Spleen (tissue), 11 donors: Measurements from ENCODE around the gene RFLNA. TPM values are rescaled to one million over a fixed set of nuclear protein-coding genes. Genes with fewer than 3 reads are reported as not detected.

Experiments
- DNase-seq: peaks from one replicate; pipeline ENCODE4 v3.0.0-alpha.2; 2020
- H3K27ac ChIP-seq, 8 donors: fragments of 200-600 bp; sonication (generic) in 7 of 8; 1 replicate in 4 of 8; 2 replicates in 4 of 8; pipeline versions ENCODE4 v1.5.0 to v1.8.0; 2016 to 2021; ENCODE audit warnings: inconsistent platforms in 4 of 8, mild to moderate bottlenecking in 4 of 8, moderate library complexity in 1 of 8
- H3K27me3 ChIP-seq, 7 donors: fragments of 200-600 bp; sonication (generic) in 6 of 7; replicated peaks in 1 of 7; 1 replicate in 4 of 7; 2 replicates in 3 of 7; pipeline versions ENCODE4 v1.5.0 to v1.8.0; 2016 to 2021; ENCODE audit warnings: inconsistent platforms in 3 of 7, mild to moderate bottlenecking in 1 of 7
- H3K36me3 ChIP-seq, 6 donors: fragments of 200-600 bp; sonication (generic) in 5 of 6; 1 replicate in 4 of 6; 2 replicates in 2 of 6; pipeline versions ENCODE4 v1.5.0 to v1.8.0; 2016 to 2021; ENCODE audit warnings: inconsistent platforms in 2 of 6
- H3K4me1 ChIP-seq, 6 donors: fragments of 200-600 bp; sonication (generic) in 5 of 6; 1 replicate in 3 of 6; 2 replicates in 3 of 6; pipeline versions ENCODE4 v1.5.0 to v1.8.0; 2016 to 2021; ENCODE audit warnings: inconsistent platforms in 3 of 6
- H3K4me3 ChIP-seq, 8 donors: fragments of 200-600 bp; sonication (generic) in 7 of 8; 1 replicate in 4 of 8; 2 replicates in 4 of 8; pipeline versions ENCODE4 v1.5.0 to v1.8.0; 2016 to 2021; ENCODE audit warnings: inconsistent platforms in 4 of 8, mild to moderate bottlenecking in 4 of 8, moderate library complexity in 2 of 8
- H3K9me3 ChIP-seq, 8 donors: fragments of 200-600 bp; sonication (generic) in 7 of 8; 1 replicate in 4 of 8; 2 replicates in 4 of 8; pipeline versions ENCODE4 v1.5.0 to v1.8.0; 2016 to 2021; ENCODE audit warnings: inconsistent platforms in 4 of 8
- POLR2A ChIP-seq, 3 donors: fragments of 450-650 bp; IDR thresholded peaks; one replicate each; pipeline ENCODE4 v1.5.1; 2017; ENCODE audit warnings: antibody characterized with exemption in 3 of 3, mild to moderate bottlenecking in 1 of 3
- POLR2AphosphoS5 ChIP-seq, 3 donors: sonication (generic); formaldehyde crosslinking; IDR thresholded peaks; one replicate each; pipeline ENCODE4 v1.5.1; 2017; ENCODE audit warnings: antibody characterized with exemption in 3 of 3
- WGBS, 5 donors: extraction: QIAGEN DNeasy Blood & Tissue Kit in 3 of 5; methylation state at CpG; one replicate each; pipeline versions ENCODE4 v1.1.5 to v1.1.7; 2013 to 2018; 5-methylcytosine and 5-hydroxymethylcytosine counted together
- intact Hi-C: fragments of 100-400 bp; cut with DNase I; formaldehyde crosslinking; loops from one replicate; pipeline ENCODE4 v1.15.0; 2023; ENCODE audit warnings: low total_unique reads
- polyA plus RNA-seq, 3 donors: library from polyadenylated mRNA; stranded (reverse); fragments of 200-250 nt; gene quantifications; one replicate each; pipeline ENCODE4 v1.2.1, GENCODE V29; 2013
- total RNA-seq, 7 donors: library from RNA; depleted of rRNA in 3 of 7; stranded (reverse); fragments of >200 nt in 3 of 7; fragmentation: NEBNext Ultra II Directional in 4 of 7; extraction: Animal tissue kit (Norgen Biotek cat#: 25700) in 4 of 7; gene quantifications; one replicate each; pipeline versions ENCODE4 v1.1.0 to v1.2.1, GENCODE V29; 2016 to 2021
- TF ChIP-seq, protein P1 (sequence below), 11 experiments: fragments of 200-600 bp in 7 of 11; fragments of 450-650 bp in 4 of 11; sonication (generic) in 4 of 11; IDR thresholded peaks in 8 of 11; conservative IDR thresholded peaks in 3 of 11; 1 replicate in 7 of 11; 2 replicates in 4 of 11; pipeline versions ENCODE4 v1.4.0 to v1.8.0; 2016 to 2021; ENCODE audit warnings: antibody characterized with exemption in 11 of 11, inconsistent platforms in 4 of 11, mild to moderate bottlenecking in 1 of 11
- donor health status: healthy with polysubstance abuse.
- donor health status: DM: no; HTN: no; CAD: no; lungs with moderate emphysema.
- donor health status: DM: no; HTN: no; CAD: no.
- donor health status: Bipolar disorder and iron deficiency.
- donor health status: healthy.
- donor health status: DM: no; HTN: no; CAD: no.
- donor health status: DM: yes; HTN: yes; CAD: no.

The RFLNA gene
- total and polyA plus RNA-seq, 10 donors = 0.04 to 0.35 (median 0.21) TPM; not detected in 6

DNA sequence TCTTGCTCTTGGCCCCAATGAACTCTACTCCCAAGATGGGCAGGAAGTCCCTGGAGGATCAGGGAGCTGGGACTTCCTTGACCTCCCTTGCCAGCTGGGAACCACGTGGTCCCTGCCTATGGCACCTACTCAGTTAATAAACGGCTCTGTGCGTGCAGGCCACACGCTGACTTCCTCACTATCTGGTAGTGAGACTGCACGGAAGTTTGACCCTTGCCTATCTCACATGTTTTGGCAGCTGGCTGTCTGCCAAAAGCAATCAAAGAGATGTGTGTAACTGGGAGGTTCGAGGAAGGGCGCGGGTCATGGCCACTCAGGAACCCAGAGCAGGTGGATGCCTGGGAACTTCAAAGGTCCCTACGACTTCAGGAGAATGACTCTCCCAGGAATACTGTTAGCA is 57.9 kb downstream of the RFLNA start:
- Histone ChIP-seq H3K9me3 (no peaks in the 10 kb centered on the region), H3K4me1 (peaks cover 0 to 20% (median 10%) of the 10 kb centered on the region in 6 donors), H3K27ac (peak overlapping the region in 2 of 8 donors; percentile 6 to 7), H3K4me3 (no peak overlapping the region), H3K36me3 (peaks cover 0 to 100% (median 85%) of the 10 kb centered on the region in 6 donors), H3K27me3 (no peaks in the 10 kb centered on the region)
- 22 to 48% (median 39%) methylated on average over 8 to 9 of the region's 9 CpGs for WGBS, 5 donors
- no peak for DNase-seq
- intact Hi-C loops = no loop called here
- TF ChIP-seq, protein P1, sequence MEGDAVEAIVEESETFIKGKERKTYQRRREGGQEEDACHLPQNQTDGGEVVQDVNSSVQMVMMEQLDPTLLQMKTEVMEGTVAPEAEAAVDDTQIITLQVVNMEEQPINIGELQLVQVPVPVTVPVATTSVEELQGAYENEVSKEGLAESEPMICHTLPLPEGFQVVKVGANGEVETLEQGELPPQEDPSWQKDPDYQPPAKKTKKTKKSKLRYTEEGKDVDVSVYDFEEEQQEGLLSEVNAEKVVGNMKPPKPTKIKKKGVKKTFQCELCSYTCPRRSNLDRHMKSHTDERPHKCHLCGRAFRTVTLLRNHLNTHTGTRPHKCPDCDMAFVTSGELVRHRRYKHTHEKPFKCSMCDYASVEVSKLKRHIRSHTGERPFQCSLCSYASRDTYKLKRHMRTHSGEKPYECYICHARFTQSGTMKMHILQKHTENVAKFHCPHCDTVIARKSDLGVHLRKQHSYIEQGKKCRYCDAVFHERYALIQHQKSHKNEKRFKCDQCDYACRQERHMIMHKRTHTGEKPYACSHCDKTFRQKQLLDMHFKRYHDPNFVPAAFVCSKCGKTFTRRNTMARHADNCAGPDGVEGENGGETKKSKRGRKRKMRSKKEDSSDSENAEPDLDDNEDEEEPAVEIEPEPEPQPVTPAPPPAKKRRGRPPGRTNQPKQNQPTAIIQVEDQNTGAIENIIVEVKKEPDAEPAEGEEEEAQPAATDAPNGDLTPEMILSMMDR (IDR thresholded peaks at IDR 0.05 in 8 of 11, conservative IDR thresholded peaks at IDR 0.05 in 3 of 11) = no peak
- peak in 2 of 3 donors; percentile 55 to 70 for TF ChIP-seq POLR2AphosphoS5 (IDR thresholded peaks at IDR 0.05)

DNA sequence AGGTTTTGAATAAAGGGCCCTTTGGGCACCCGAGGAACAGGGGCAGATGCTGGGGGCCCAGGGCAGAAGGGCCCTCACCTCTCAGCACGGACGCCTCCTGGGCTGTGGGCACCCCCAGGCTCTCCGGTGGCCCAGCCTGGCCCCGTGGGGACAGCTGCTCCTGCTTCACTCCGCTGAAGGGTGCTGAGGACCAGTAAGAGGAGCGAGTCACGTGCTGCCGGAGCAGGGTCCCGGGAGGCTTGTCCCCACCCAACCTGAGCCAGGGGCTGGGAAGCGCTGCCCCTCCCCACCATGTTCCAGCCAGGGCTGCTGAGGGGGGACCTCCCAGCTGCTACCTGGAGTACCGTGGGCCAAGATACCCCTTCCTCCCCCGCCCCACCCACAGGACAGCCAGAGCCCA is 59.5 kb downstream of the RFLNA start:
- Histone ChIP-seq H3K9me3 (no peaks in the 10 kb centered on the region), H3K27ac (no peak overlapping the region), H3K36me3 (peaks cover 0 to 100% (median 85%) of the 10 kb centered on the region in 6 donors), H3K4me1 (peaks cover 0 to 20% (median 11%) of the 10 kb centered on the region in 6 donors), H3K4me3 (no peak overlapping the region), H3K27me3 (no peaks in the 10 kb centered on the region)
- TF ChIP-seq POLR2AphosphoS5 (IDR thresholded peaks at IDR 0.05) (no peak), POLR2A (IDR thresholded peaks at IDR 0.05) (no peak)
- TF ChIP-seq, protein P1 (IDR thresholded peaks at IDR 0.05 in 8 of 11, conservative IDR thresholded peaks at IDR 0.05 in 3 of 11) = no peak
- no peak for DNase-seq
- WGBS, 5 donors = 87 to 96% (median 91%) methylated on average over 6 to 13 of the region's 13 CpGs
- intact Hi-C loops = no loop called here

DNA sequence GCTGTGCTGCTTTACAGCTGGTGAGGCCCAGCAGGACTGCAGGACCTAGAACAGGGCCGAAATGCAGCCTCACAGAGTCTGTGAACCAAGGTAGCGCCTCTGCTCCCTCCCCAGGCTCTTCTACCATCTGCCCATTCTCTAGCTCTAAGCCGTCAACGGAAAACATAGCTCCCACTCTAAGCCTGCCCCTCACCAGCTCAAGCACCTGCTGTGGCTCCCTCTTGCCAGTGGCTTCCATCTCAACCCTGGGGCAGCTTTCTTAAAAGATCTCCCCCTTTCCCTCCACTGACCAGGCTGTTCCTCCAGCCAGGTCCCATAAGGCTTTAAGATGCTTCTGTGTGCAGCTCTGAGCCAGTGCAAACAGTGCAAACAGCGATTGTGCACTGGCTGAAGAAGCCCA is 61.3 kb downstream of the RFLNA start:
- 95 to 100% (median 97%) methylated on average over 5 of the region's 5 CpGs for WGBS, 5 donors
- Histone ChIP-seq H3K4me3 (no peak overlapping the region), H3K36me3 (peaks cover 0 to 100% (median 79%) of the 10 kb centered on the region in 6 donors), H3K9me3 (no peaks in the 10 kb centered on the region), H3K27me3 (no peaks in the 10 kb centered on the region), H3K27ac (no peak overlapping the region), H3K4me1 (peaks cover 0 to 38% (median 22%) of the 10 kb centered on the region in 6 donors)
- no peak for DNase-seq
- intact Hi-C loops = no loop called here
- TF ChIP-seq POLR2AphosphoS5 (IDR thresholded peaks at IDR 0.05) = no peak
- TF ChIP-seq POLR2A (IDR thresholded peaks at IDR 0.05) = no peak
- TF ChIP-seq, protein P1 (IDR thresholded peaks at IDR 0.05 in 8 of 11, conservative IDR thresholded peaks at IDR 0.05 in 3 of 11) = no peak

DNA sequence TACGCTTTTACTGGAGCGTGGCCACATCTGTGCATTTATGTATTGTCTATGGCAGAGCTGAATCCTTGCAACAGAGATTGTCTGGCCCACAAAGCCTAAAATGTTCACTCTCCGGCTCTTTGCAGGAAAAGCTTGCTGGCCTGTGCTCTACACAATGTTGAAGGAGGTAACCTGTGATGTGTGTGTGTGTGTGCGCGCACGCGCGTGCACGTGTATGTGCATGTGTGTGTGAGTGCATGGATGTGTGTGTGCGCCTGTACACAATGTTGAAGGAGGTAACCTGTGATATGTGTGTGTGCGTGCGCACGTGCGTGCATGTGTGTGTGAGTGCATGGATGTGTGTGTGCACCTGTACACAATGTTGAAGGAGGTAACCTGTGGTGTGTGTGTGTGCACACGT is 62.7 kb downstream of the RFLNA start:
- TF ChIP-seq, protein P1 (IDR thresholded peaks at IDR 0.05 in 8 of 11, conservative IDR thresholded peaks at IDR 0.05 in 3 of 11) = no peak
- no peak for TF ChIP-seq POLR2AphosphoS5 (IDR thresholded peaks at IDR 0.05)
- no peak for TF ChIP-seq POLR2A (IDR thresholded peaks at IDR 0.05)
- H3K27ac ChIP-seq = no peak overlapping the region
- no peak overlapping the region for H3K4me3 ChIP-seq
- H3K36me3 ChIP-seq = peaks cover 0 to 100% (median 81%) of the 10 kb centered on the region in 6 donors
- H3K27me3 ChIP-seq = no peaks in the 10 kb centered on the region
- 91 to 98% (median 95%) methylated on average over 15 of the region's 15 CpGs for WGBS, 5 donors
- peaks cover 0 to 34% (median 17%) of the 10 kb centered on the region in 6 donors for H3K4me1 ChIP-seq
- H3K9me3 ChIP-seq = no peaks in the 10 kb centered on the region
- intact Hi-C loops = no loop called here
- DNase-seq = no peak
